HepG2 (cell line): ENCODE results near the gene SMIM24. TPM values are rescaled to one million over a fixed set of nuclear protein-coding genes. Genes with fewer than 3 reads are reported as not detected.

Experiments used
- ATAC-seq: fragments of 200-7000 bp; cut with Tn5 transposase; 3 replicates; pipeline ENCODE4 v1.9.1; 2020; ENCODE audit warnings: mild to moderate bottlenecking, moderate library complexity
- BruUV-seq: library from RNA; stranded (reverse); fragments of 400-500 nt; replicated peaks from 2 replicates; lab custom pipeline; 2021; lab: Mats Ljungman, UMichigan
- CTCF ChIA-PET: fragments of 300-600 bp; formaldehyde crosslinking; extraction: SDS; loops from one replicate; lab custom pipeline; 2021; ENCODE audit warnings: low total read pairs, inconsistent platforms, low intra/inter-chr PET ratio; lab: Yijun Ruan, JAX
- POLR2A ChIA-PET: fragments of 350-600 bp; sonication (Branson Sonifier 250); formaldehyde crosslinking; loops from one replicate; lab custom pipeline; 2020; ENCODE audit warnings: antibody characterized with exemption, inconsistent platforms; lab: Yijun Ruan, JAX
- DNase-seq: peaks from one replicate; pipeline ENCODE4 v3.0.0-alpha.2; 2015; ENCODE audit warnings: low spot score
- FAIRE-seq: peaks from 3 replicates; lab custom pipeline; 2011; peaks lifted over from hg19 to GRCh38; lab: Jason Lieb, UNC
- H2AFZ ChIP-seq: one replicate; pipeline ENCODE4 v1.6.1; 2011; ENCODE audit warnings: low read length, inconsistent platforms
- H3K27ac ChIP-seq: fragments of 300-600 bp; 3 replicates; pipeline ENCODE4 v1.8.0; 2011; ENCODE audit warnings: mixed run types, mild to moderate bottlenecking, mixed read lengths, low read length, inconsistent platforms; ENCODE audit not compliant: insufficient read depth; ENCODE audit errors: extremely low read length
- H3K27me3 ChIP-seq, 2 experiments: fragments of 200-600 bp in 1 of 2; 2 replicates in 1 of 2; 3 replicates in 1 of 2; pipeline versions ENCODE4 v1.6.0 to v1.8.0; 2011; ENCODE audit warnings: low read length in 2 of 2, mild to moderate bottlenecking in 2 of 2, moderate library complexity in 2 of 2, inconsistent platforms in 1 of 2; ENCODE audit not compliant: insufficient read depth in 2 of 2, control insufficient read depth in 1 of 2
- H3K36me3 ChIP-seq, 2 experiments: fragments of 200-600 bp in 1 of 2; replicated peaks in 1 of 2; 2 replicates in 1 of 2; 3 replicates in 1 of 2; pipeline versions ENCODE4 v1.5.1 to v1.8.0; 2011; ENCODE audit warnings: low read length in 2 of 2, inconsistent platforms in 1 of 2; ENCODE audit not compliant: insufficient read depth in 2 of 2, control insufficient read depth in 1 of 2
- H3K4me1 ChIP-seq: 2 replicates; pipeline ENCODE4 v1.5.1; 2012; ENCODE audit warnings: low read length, inconsistent platforms; ENCODE audit not compliant: insufficient read depth
- H3K4me2 ChIP-seq: 2 replicates; pipeline ENCODE4 v1.6.0; 2011; ENCODE audit warnings: low read depth, low read length, inconsistent platforms
- H3K4me3 ChIP-seq, 3 experiments: fragments of 200-600 bp in 1 of 3; sonication (generic), shearing (Covaris generic) in 1 of 3; replicated peaks in 1 of 3; 2 replicates each; pipeline ENCODE4 v1.5.1; 2011 to 2016; ENCODE audit warnings: low read length in 3 of 3, inconsistent platforms in 2 of 3, low read depth in 2 of 3, mild to moderate bottlenecking in 2 of 3, control low read depth in 1 of 3, mixed read lengths in 1 of 3; ENCODE audit not compliant: insufficient read depth in 1 of 3
- H3K79me2 ChIP-seq: one replicate; pipeline ENCODE4 v1.6.1; 2011; ENCODE audit warnings: low read length, inconsistent platforms; ENCODE audit not compliant: insufficient read depth
- H3K9ac ChIP-seq: 2 replicates; pipeline ENCODE4 v1.6.0; 2011; ENCODE audit warnings: mild to moderate bottlenecking, low read depth, low read length, inconsistent platforms; ENCODE audit not compliant: insufficient read depth
- H3K9me3 ChIP-seq: 2 replicates; pipeline ENCODE4 v1.5.1; 2012; ENCODE audit warnings: mild to moderate bottlenecking, low read length
- H4K20me1 ChIP-seq: 2 replicates; pipeline ENCODE4 v1.6.0; 2011; ENCODE audit warnings: inconsistent platforms, mild to moderate bottlenecking, low read length, moderate library complexity; ENCODE audit not compliant: insufficient read depth
- CHD4 ChIP-seq: fragments of 200-600 bp; sonication (generic); IDR thresholded peaks from 2 replicates; pipeline ENCODE4 v1.7.0; 2017; ENCODE audit warnings: mild to moderate bottlenecking, low read length, borderline replicate concordance
- HOXA7 ChIP-seq: sonication (generic); formaldehyde crosslinking; IDR thresholded peaks from 2 replicates; pipeline ENCODE4 v1.8.1; 2022; ENCODE audit warnings: mild to moderate bottlenecking, missing genetic modification reagents, moderate library complexity
- MEF2D ChIP-seq: sonication (generic); formaldehyde crosslinking; IDR thresholded peaks from 2 replicates; pipeline ENCODE4 v1.5.1; 2020; ENCODE audit warnings: mild to moderate bottlenecking, missing genetic modification reagents
- MTF2 ChIP-seq: sonication (generic); formaldehyde crosslinking; IDR thresholded peaks from 2 replicates; pipeline ENCODE4 v1.5.0; 2020; ENCODE audit warnings: missing genetic modification reagents, borderline replicate concordance
- RBM22 ChIP-seq: fragments of 200-400 bp; formaldehyde crosslinking; optimal IDR thresholded peaks from 2 replicates; pipeline ENCODE3; 2017; ENCODE audit warnings: mild to moderate bottlenecking, low read length, moderate library complexity
- RCOR2 ChIP-seq: IDR thresholded peaks from 2 replicates; pipeline ENCODE4 v1.6.1; 2016; ENCODE audit warnings: missing biosample characterization, missing genetic modification reagents
- ZFP1 ChIP-seq: IDR thresholded peaks from 2 replicates; pipeline ENCODE4 v1.6.1; 2016
- ZNF674 ChIP-seq: sonication (generic); formaldehyde crosslinking; IDR thresholded peaks from 2 replicates; pipeline ENCODE4 v1.5.0; 2020; ENCODE audit warnings: low read depth, mild to moderate bottlenecking, missing genetic modification reagents
- WGBS: methylation state at CpG from one replicate; pipeline ENCODE4 v1.1.6; 2017; ENCODE audit warnings: low lambda C conversion rate; 5-methylcytosine and 5-hydroxymethylcytosine counted together
- in situ Hi-C: cut with HindIII; loops from 2 replicates; pipeline ENCODE4 v1.10.0; 2017; ENCODE audit warnings: low pct_unique_long_range_greater_than_20kb; ENCODE audit not compliant: extremely low pct_ligation_motif_present
- intact Hi-C: fragments of 100-400 bp; cut with micrococcal nuclease; formaldehyde crosslinking; loops from one replicate; pipeline ENCODE4 v1.10.0; 2022; ENCODE audit not compliant: unreplicated experiment
- polyA plus RNA-seq, 8 experiments: library from polyadenylated mRNA; depleted of rRNA in 3 of 8; stranded (reverse) in 7 of 8; unstranded in 1 of 8; fragments of >200 nt; fragmentation: Illumina TruSeq in 4 of 8; extraction: Trizol in 4 of 8; gene quantifications; 2 replicates each; pipeline versions ENCODE4 v1.2.1 to v1.2.3, GENCODE V29; 2011 to 2016; ENCODE audit warnings: low read depth in 4 of 8, missing spikeins in 1 of 8, mixed read lengths in 1 of 8; ENCODE audit not compliant: insufficient read depth in 1 of 8
- total RNA-seq, 5 experiments: library from RNA; depleted of rRNA; stranded (reverse); fragments of >200 nt; fragmentation: Illumina TruSeq; extraction: Trizol; gene quantifications; 2 replicates each; pipeline ENCODE4 v1.2.3, GENCODE V29; 2016; ENCODE audit warnings: low read depth in 1 of 5
- TF ChIP-seq, protein P1 (sequence below): sonication (generic); formaldehyde crosslinking; IDR thresholded peaks from 2 replicates; pipeline ENCODE4 v1.4.0; 2020; ENCODE audit warnings: missing genetic modification reagents
- TF ChIP-seq, protein P2 (sequence below): sonication (generic); formaldehyde crosslinking; IDR thresholded peaks from 2 replicates; pipeline ENCODE4 v1.5.0; 2020; ENCODE audit warnings: mild to moderate bottlenecking, missing genetic modification reagents, borderline replicate concordance

SMIM24 gene
- total and polyA plus RNA-seq, 2 of the 13 experiments (the other 11 are each of a cell fraction or from before 2014, with no cell fraction given), result 11.2 to 70.6 TPM

DNA sequence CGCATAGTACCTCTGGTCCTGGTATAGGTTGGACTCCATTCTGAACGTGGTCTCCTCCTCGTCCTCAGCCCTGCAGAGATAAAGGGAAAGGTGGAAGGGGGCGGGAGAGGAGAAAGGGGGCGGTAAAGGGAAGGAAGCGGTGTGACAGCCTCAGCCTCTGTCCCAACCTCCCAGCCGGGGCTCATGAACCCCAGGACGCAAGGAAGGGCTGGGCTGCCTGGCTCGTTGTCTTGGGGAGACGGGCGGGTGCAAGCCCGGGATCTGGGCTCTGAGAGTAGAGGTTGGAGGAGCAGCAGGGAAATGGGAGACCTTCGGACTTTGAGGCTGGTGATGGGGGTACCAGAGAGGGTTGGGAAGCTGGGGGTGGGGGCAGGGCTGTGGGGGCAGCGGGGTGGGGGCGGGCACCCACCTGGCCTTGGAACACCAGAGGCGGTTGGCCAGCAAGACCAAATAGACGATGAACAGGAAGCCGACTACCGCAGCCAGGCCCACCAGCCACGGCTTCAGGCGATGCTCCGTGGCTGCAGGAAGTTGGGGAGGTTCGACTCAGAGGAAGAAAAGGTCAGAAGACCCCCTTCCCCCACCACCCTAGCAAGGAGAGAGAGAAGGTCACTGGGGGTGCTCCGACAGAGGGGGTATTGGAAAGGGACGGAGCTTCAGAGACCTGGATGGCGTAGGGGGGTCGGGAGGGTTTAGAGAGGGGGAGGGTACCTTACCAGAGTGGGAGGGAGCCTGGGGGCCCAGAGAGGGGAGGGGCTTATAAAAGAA lies 1.7 kb downstream of the SMIM24 start (continued):
- TF ChIP-seq, protein P1, sequence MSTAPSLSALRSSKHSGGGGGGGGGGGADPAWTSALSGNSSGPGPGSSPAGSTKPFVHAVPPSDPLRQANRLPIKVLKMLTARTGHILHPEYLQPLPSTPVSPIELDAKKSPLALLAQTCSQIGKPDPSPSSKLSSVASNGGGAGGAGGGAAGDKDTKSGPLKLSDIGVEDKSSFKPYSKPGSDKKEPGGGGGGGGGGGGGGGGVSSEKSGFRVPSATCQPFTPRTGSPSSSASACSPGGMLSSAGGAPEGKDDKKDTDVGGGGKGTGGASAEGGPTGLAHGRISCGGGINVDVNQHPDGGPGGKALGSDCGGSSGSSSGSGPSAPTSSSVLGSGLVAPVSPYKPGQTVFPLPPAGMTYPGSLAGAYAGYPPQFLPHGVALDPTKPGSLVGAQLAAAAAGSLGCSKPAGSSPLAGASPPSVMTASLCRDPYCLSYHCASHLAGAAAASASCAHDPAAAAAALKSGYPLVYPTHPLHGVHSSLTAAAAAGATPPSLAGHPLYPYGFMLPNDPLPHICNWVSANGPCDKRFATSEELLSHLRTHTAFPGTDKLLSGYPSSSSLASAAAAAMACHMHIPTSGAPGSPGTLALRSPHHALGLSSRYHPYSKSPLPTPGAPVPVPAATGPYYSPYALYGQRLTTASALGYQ, result no peak
- no peak for TF ChIP-seq RBM22
- no peak for TF ChIP-seq MTF2 (CRISPR knock-in tag)
- TF ChIP-seq, protein P2, sequence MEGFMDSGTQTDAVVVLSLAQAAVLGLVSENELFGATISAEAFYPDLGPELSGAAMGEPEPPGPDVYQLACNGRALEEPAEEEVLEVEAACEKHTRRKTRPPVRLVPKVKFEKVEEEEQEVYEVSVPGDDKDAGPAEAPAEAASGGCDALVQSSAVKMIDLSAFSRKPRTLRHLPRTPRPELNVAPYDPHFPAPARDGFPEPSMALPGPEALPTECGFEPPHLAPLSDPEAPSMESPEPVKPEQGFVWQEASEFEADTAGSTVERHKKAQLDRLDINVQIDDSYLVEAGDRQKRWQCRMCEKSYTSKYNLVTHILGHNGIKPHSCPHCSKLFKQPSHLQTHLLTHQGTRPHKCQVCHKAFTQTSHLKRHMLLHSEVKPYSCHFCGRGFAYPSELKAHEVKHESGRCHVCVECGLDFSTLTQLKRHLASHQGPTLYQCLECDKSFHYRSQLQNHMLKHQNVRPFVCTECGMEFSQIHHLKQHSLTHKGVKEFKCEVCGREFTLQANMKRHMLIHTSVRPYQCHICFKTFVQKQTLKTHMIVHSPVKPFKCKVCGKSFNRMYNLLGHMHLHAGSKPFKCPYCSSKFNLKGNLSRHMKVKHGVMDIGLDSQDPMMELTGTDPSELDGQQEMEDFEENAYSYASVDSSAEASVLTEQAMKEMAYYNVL (CRISPR knock-in tag), result no peak
- TF ChIP-seq HOXA7 (CRISPR knock-in tag), result no peak

DNA sequence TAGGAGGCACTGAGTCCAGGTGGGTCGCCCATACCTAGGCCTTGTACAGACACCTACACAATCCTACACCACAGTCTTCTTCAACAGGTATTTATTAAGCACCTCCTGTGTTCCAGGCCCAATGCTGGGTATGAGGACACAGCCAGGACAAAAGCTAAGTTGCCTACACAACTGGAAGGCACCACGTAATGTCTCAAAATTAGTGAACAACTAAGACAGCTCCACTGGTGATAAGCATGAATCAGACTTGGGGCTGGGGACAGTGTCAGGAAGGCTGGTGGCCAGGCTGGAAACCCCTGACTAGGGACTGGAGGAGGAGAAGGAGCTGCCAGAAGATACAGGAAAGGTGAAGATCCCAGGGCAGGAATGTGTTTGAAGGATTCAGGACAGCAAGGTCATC lies 2.4 kb downstream of the SMIM24 start:
- Histone ChIP-seq H4K20me1 (no peaks in the 10 kb centered on the region), H3K27me3 (no peaks in the 10 kb centered on the region)
- TF ChIP-seq MEF2D (CRISPR knock-in tag) (no peak), ZFP1 (CRISPR knock-in tag) (no peak), ZNF674 (CRISPR knock-in tag) (no peak), RCOR2 (CRISPR knock-in tag) (no peak), CHD4 (no peak)
- TF ChIP-seq, all 625 proteins: peak for 0
- ChIA-PET CTCF (no interaction called here), POLR2A (no interaction called here)
- BruUV-seq, result no TSS peak
- H3K27ac ChIP-seq, result no peak overlapping the region
- FAIRE-seq (no peak), DNase-seq (no peak), ATAC-seq (no peak)
- no peak overlapping the region for H3K9ac ChIP-seq
- H3K4me1 ChIP-seq, result peaks cover 32% of the 10 kb centered on the region
- in situ Hi-C loops, result no loop called here
- H3K4me2 ChIP-seq, result no peak overlapping the region
- H2AFZ ChIP-seq, result no peak overlapping the region
- H3K4me3 ChIP-seq, result no peak overlapping the region
- H3K79me2 ChIP-seq, result no peaks in the 10 kb centered on the region
- intact Hi-C loops, result no loop called here
- 95% methylated on average over 2 of the region's 2 CpGs for WGBS
- no peaks in the 10 kb centered on the region for H3K36me3 ChIP-seq
- no peaks in the 10 kb centered on the region for H3K9me3 ChIP-seq
